CD4-positive, alpha-beta T cell treated with Interleukin-4 for 4 hours (primary cell): ENCODE data around the gene MAPK14.

Experiments
- DNase-seq: peaks from one replicate; pipeline ENCODE4 v3.0.0-alpha.2; 2020

The MAPK14 gene

DNA sequence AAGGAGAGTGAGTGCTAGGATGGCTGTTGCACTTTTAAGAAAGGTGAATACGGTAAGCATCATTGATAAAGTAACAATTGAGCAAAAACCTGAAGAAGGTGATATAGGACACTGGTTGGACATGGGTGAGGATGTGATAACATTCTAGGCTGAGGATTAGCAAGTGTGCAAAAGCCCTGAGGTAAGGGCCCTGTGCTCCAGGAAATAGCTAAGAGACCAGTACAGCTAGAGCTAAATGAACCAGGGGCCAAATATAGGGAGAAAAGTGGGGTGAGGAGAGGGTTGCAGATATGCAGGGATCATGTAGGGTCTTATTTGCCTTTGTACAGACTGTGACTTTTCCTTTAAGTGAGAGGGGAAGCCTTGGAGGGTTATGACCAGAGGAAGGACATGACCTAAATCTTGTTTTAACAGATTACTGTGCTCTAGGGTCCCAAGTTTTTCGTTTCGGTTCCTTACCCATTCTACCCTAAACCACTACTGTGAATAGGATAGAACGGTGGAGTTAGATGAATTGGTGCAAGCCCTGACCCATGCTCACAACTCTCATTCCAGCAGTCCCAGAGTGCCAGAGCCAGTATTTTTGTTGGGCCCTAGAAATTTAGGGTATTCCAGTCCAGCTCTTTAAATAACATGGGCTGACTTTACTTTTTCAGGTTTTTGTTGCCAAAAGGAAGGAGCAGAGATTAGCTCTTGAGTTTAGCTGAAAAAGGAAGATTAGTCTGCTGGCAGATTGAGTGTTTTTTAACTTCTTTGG, 10.7 kb downstream of the MAPK14 start:
- no peak for DNase-seq

DNA sequence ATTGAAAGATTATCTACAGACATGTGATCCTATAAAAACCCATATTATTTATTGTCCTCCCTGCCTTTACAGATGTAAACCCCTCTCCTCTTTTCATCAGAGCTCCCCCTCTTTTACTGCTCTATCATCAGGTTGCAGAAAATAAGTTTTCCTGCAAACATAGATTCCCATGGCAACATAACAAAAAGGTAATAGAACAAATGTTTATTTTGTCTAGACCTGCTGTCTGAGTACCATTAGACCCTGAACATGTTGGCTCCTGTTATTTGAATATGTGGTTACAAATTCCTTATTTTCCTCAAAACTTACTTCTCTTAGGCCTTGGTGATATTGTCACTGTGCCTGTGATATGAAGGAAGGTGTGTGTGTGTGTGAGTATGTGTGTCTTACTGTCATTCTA, 11.5 kb downstream of the MAPK14 start:
- no peak for DNase-seq

DNA sequence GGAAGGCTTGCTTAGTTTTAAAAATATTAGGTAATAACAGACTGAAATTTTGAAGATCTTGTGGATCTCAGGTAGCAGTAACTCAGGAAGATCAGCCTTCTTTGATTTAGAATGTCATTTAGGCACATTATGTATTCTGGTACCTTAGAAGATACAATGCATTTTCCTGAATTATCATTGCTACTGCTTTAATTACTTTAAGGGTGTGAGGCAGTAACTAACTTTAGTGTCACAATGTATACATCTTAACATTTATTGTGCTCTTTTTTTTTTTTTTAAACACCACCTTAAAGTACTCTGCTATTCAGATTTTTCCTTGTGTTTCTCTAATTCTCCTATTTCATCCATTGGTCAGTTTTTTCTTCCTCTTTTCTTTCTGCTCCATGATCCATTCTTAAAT, 13.3 kb downstream of the MAPK14 start:
- DNase-seq = no peak

DNA sequence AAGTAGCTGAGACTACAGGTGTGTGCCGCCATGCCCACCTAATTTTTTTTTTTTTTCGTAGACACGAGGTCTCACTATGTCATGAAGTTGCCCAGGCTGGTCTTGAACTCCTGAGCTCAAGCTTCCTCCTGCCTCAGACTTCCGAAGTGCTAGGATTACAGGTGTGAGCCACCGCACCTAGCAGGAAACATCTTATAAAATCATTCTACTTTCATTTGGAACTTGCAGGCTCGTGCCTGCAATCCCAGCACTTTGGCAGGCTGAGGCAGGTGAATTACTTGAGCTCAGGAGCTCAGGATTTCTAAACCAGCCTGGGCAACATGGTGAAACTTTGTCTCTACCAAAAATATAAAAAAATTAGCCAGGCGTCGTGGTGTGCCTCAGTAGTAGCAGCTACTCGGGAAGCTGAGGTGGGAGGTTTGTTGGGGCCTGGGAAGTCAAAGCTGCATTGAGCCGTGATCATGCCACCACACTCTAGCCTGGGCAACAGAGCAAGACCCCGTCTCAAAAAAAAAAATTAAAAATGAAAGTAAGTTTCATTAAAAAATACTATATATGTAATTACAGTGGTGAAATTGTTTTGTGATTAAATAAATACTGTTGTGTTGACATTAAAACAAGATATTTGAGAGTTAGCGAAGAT, 15.1 kb downstream of the MAPK14 start:
- no peak for DNase-seq

DNA sequence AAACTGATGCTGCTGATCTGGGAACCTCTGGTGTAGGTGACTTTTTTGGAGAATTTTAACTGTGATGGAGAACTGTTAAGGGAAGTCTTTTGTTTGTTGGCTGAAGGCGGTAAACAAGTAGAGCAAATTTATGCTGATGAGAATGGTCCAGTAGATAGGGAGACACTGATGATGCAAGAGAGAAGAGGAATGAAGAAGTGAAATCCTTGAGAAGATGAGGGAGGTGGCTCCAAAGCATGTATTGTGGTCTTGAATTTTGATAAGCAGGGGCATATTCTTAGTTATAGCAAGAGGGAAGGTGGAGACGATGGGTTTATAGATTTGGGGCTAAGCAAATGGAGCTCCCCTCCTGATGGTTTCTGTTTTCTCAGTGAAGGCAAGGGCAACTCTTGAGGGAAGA, 22.0 kb downstream of the MAPK14 start:
- no peak for DNase-seq

DNA sequence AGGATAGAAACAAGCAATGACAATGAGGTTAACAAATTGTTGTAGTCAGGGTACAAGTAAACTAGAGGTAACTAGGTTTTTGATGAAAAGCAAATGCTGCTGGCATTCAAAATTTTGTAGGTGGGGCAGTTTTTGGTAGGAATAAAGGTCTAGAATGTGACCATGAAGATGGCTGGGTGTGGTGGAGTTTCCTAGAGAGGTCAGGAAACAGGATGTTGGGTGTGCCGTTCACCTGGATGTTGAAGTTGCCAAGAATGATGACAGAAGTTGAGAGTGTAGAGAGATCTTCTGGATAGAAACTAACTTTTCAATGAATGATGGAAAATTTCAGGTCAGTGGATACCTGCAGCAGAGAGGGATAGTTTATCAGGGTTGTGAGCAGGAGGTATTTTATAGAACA, 22.7 kb downstream of the MAPK14 start:
- DNase-seq = no peak

DNA sequence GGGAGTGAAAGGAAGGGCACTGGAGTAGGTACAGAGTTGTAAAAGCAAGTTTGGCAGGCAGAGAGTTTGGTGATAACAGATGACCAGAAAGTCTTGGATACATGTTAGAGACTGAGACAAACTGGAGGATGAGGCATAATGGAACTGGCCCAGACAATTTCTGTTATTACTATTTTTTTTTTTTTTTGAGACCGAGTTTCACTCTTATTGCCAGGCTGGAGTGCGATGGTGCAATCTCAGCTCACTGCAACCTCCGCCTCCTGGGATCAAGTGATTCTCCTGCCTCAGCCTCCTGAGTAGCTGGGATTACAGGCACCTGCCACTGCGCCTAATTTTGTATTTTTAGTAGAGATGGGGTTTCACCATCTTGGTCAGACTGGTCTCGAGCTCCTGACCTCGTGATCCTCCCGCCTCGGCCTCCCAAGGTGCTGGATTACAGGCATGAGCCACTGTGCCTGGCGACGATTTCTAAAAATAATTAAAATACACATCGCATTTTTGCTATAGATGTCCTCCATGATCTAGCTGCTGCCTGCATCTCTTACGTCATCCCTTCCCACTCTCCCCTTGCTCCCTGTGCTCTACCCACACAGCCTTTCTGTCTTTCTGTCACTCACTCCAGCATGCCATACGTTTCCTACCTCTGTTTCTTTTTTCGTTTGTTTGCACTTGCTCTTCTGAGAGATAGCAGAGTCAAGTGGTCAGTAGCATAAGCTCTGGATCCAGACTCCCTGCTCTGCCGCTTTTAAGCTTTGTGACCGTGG, 23.5 kb downstream of the MAPK14 start:
- no peak for DNase-seq

DNA sequence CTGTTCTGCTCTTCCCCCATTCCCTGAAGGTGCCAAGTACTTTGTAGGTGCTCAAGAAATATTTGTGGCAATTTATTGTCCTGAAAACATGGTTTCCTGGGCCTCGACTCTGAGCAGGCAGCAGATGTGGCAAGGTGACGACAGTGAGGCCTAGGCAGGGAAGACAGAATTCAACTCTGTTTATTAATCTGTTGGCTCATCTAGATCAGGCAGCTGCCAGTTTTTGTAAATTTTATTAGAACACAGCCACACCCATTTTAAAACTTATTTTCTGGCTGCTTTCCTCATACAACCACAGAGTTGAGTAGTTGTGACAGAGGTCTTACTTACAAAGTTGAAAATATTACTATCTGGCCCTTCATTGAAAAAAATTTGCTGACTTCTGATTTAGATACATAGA, 24.5 kb downstream of the MAPK14 start:
- no peak for DNase-seq

DNA sequence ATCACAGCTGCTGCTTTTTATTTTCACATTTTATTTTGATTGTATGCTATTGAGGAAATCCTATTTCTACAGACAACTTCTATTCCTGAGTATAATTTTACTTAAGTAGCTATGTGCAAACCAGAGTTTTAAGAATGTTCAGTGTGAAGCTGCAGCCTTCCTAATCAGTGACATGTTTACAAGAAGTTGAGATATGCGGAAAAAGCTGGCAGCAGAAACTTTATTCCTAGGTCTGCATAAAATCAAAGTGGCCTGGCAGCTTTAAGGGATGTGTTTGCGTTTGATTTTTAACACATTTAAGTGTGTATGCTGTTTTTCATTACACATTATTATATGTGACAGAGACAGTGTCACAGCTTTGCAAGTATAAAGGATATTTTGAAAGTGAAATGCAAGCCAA, 26.3 kb downstream of the MAPK14 start:
- DNase-seq = no peak

DNA sequence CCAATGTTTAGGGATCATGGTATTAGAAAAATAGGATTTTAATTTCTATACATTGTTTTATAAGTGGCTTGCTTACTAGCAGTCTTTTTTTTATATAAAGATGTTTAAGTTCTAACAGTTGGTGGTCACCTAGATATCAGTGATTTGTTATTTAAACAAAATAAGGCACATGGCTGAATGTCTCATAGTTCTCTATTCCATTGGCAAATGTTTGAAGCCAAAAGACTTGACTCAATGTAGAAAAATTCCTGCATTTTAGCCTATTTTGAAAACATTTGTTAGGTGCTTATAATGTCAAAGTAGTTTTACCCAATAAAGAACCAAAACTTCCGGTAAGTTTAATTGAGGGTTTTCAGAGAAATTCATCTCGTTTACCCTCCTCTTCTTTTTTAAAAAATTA, 26.8 kb downstream of the MAPK14 start:
- no peak for DNase-seq

DNA sequence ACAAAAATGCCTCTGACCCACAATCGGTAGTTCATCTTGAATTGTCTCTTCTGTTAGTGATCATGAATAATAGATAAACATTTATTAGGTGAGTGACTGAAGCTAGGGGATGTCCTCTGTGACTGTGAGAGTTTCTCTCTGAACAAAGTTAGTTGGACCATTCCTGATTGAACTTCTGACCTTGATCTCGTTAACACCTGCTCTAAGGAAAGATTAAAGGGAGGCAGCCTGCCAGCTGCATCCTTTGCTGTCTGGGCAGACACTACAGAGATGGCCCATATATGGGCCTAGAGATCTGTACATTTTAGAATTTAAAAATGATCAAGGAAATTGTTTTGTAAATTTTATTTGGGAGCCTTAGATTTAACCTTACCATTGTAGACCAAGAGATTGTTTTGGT, 27.3 kb downstream of the MAPK14 start:
- DNase-seq = no peak

DNA sequence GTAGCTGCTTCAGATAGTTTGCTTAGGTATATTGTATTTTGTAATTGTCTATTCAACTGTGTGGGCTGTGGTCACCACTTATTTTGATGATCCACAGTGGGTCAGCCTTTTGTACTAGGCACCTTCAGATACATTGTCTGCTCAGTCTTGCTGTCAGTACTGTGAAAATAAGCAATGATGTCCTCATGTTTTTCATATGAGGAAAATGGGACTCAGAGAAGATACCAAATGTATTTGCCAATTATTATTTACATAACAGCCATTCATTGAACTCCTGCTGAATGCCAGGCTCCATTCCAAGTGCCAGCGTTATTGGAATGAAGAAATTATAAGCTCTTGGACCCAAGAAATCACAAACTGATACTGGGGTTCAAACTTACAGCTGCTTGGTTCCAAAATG, 28.6 kb downstream of the MAPK14 start:
- DNase-seq = no peak

DNA sequence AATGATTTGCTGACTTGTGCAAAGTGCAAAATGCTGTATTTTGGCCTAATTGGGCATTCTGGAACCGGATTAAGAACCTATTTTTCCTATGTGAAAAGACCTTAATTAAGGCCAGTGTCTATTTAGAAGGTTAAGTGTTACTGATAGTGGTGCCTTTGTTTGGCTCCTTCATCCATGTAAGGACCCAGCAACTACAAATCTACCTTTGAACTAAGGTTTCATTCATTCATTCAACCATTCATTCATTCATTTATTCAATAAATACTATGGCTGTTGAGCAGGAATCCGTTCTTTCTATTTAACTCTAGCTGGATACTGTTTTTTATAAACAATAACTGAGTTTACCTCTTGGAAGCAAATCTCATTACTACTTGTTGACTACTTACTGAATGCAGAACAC, 33.6 kb downstream of the MAPK14 start:
- DNase-seq = no peak

DNA sequence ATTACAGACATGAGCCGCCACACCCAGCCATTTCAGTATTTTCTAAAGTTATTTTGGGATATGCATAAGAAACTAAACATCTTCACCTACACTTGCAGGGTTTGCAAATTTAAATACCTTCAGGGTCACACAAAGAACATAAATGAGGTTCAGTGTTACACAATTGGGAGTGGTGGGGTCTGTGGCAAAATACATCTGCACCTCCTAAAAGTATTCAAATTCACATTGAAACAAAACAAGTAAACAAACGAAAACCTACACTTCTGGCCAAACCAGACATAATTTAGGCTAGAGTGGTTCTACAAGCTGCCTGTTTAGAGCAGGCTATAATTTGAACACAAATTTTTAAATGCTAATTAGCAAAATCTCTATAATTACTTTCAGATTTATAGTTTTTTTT, 34.6 kb downstream of the MAPK14 start:
- DNase-seq = no peak

DNA sequence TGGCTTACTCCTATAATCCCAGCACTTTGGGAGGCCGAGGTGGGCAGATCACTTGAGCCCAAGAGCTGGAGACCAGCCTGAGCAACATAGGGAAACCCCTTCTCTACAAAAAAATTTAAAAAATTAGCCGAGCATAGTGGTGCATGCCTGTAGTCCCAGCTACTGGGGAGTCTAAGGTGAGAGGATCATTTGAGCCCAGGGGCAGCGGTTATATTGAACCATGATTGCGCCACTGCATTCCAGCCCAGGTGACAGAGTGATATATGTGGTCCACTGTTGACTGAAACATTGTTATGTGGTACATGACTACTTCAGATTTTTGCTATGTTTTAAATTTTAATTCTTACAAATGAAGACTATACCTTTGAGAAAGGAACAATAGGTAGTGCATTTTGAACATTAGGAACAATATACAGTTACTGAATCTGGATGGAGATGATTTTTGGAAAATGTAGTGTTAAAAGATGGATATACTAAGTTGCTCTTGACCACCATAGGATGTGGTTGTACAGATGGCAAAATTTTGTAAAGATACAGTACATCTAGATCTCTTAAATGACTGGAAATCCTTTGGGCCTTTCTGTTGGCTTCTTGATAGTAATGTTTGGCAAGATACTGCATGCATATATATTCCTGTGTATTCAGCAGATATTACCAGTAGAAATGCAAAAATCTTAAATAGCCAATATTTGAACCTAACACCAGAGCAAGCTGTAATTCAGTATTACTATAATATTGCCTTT, 35.9 kb downstream of the MAPK14 start:
- no peak for DNase-seq

DNA sequence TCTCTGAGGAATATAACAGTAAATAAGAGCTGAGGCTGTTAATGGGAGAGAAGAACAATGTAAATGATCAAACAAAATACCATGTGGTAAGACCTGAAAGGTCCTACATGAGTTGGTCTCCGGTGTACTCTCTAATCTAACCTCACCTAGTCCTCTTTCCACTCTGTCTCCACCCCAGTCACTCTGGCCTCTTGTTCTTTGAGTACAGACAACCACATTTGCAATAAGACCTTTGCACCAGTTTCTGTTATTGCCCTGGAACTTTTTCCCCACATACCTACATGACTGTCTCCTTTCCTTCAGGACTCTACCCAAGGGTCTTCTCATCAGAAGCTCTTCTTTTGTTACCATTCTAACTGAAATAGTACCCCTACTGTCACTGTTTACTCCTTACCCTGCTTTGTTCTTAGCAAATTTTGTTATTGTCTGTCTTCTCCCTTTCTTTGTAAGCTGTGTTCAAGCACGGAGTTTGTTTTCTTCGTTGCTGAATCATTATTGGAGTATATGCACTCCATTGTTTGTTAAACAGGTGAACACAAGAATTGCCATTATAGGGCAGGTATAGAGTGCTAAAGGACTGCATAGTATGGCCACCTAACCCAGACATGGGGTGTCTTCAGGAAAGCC, 37.3 kb downstream of the MAPK14 start:
- no peak for DNase-seq

DNA sequence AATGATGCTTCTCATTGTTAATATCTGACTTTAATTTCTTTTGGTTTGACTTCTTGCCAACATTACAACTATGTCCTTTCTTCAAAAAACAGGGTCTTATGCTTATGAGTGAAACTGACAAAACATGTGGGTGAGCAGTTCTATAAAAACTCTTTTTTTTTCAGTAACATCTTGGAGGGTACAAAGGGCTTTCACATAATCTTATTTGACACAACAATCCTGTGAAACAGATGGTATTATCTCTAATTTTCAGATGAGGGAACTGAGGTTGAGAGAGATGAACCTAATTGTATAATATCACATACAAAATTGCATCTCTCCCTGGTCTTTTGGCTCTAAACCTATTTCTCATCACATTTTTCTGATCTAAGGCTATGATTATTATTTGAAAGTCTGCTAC, 38.3 kb downstream of the MAPK14 start:
- no peak for DNase-seq

DNA sequence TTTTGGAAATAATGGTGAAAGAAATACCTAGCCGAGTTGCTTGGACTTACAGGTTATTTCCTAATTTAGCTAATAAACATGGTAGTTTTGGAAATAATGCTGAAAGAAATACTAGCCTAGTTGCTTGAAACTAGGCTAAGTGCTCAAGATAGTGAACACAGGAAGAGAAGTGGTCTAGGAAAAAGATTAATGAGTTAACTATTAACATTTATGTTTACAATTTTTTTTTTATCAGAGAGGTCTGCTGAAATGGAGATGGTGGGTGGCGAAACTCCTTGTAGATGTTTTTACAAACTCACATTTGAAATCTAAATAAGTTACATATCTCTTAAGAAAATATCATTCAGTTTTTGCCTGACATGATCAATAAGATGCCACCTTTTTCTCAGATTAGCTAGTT, 39.2 kb downstream of the MAPK14 start:
- DNase-seq = no peak

DNA sequence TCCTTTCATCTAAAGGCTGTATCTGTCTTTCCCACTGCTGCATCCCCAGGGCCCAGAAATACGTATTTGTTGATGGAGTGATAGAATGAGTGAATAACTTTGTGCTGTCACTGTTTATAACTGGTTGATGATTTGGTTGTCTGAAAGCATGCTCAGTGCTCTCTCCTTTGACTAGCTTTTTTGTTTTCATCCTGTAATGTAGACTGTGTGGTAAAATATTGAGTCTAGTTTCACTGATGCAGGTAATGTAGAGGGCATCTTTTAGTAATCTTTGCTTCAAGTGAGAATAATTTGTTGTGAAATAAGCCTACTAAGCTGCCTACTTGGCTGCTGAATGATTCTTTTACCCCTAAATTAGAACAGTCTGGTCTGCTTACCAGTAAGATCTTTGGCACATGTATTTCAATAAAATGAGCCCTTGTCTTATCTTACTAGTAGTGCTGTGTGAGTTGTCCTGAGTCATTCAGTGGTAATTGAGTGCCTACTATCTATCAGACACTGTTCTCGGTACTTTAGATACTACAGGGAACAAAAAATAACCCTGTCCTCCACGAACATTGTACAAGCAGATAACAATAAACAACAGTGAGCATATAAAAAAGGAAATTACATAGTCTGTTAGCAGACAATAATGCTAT, 39.9 kb downstream of the MAPK14 start:
- no peak for DNase-seq

DNA sequence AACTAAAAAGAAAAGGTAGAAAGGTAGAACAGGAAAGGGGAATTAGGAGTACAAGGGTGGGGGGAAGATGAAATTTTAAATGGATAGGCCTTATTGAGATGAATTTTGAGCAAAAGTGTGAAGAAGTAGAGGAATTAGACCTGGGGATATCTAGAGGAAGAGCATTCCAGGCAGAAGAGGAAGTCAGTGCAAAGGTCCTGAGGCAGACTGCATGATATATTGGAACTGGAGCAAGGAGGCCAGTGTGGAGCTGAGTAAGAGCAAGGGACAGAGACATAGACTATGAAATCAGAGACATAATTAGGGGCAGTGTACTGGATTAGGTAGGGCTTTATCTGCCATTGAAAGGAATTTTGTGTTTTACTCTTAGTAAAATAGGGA, 40.4 kb downstream of the MAPK14 start:
- no peak for DNase-seq

DNA sequence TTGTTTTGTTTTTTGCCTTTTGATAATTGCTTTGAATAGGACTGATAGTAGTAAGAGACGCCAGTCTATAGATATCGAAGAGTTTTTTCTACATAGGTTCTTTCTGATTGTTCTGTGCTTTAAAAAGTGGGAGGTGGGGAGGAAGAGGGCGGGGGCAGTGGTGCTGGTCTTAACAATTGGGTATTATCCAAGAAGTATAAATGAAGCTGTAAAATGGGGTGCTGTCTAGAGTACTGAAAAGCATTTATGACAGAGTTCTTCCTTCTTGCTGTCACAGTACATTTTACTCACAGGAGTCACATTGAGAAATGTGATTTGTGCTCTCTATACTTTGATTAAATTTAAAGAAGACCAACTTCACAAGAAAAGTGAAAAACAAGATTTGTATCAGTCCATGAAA, 41.0 kb downstream of the MAPK14 start:
- DNase-seq = no peak

DNA sequence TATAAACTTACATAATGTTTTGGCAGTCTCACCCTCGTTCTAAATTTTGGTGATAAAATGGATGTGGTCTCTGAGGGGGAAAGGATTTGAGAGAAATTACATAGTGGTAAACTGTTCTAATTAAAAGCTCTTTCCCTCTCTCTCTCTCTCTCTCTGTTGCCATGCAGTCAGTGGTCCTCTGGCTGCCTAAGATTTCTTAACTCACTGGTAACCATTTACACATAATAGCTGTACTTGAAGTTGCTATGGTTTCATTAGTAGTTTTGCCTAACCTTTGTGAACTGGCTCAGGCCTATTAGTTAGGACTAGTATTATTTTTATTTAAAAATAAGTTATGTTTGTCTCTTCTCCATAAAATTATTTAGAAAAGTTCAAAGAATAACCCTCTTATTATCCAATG, 42.0 kb downstream of the MAPK14 start:
- DNase-seq = no peak

DNA sequence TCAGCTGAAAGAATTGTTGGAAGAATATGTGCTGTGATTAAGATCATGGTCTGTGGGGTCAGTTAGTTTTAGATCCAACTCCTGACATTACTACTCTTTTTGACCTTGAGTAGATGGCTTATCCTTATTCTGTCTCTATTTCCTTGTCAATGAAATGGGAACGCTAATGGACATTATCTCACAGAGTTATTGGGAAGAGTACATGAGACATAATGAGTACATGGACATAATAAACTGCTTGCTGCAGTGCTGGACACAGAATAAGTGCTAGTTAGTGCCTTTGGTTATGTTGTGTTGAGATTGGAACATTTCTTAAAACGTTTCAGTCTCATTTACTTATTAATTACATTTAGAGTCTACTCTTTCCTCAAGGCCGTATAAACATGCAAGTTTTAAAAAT, 42.6 kb downstream of the MAPK14 start:
- DNase-seq = no peak
